Neural crest cell (in vitro differentiated cells): Measurements from ENCODE around the gene OTOF. TPM values are rescaled to one million over a fixed set of nuclear protein-coding genes. Genes with fewer than 3 reads are reported as not detected.

Source experiments
- DNase-seq: peaks from one replicate; pipeline ENCODE4 v3.0.0; 2021; ENCODE audit warnings: low read depth, mixed read lengths, low spot score
- H3K27ac Mint-ChIP-seq: one replicate; pipeline ENCODE4 v1.8.0; 2021; ENCODE audit warnings: mild to moderate bottlenecking, mixed read lengths; ENCODE audit not compliant: unreplicated experiment
- H3K27me3 Mint-ChIP-seq: 2 replicates; pipeline ENCODE4 v1.8.0; 2021; ENCODE audit warnings: low read depth, mild to moderate bottlenecking, mixed read lengths
- H3K36me3 Mint-ChIP-seq: 2 replicates; pipeline ENCODE4 v1.8.0; 2021; ENCODE audit warnings: low read depth, mild to moderate bottlenecking, mixed read lengths
- H3K4me1 Mint-ChIP-seq: 2 replicates; pipeline ENCODE4 v1.8.0; 2021; ENCODE audit warnings: mixed read lengths
- H3K4me3 Mint-ChIP-seq: one replicate; pipeline ENCODE4 v1.8.0; 2021; ENCODE audit warnings: mild to moderate bottlenecking, mixed read lengths
- H3K9me3 Mint-ChIP-seq: 2 replicates; pipeline ENCODE4 v1.8.0; 2021; ENCODE audit warnings: mixed read lengths
- total RNA-seq: library from RNA; stranded (reverse); gene quantifications from 2 replicates; pipeline ENCODE4 v1.2.1, GENCODE V29; 2021
- TF ChIP-seq, protein P1 (sequence below): fragments of 200-600 bp; sonication (generic); conservative IDR thresholded peaks from 2 replicates; pipeline ENCODE4 v1.5.0; 2021; ENCODE audit warnings: antibody characterized with exemption, mild to moderate bottlenecking

OTOF gene
- total RNA-seq, 1 donor from 2014 or later: 0.19 TPM

DNA sequence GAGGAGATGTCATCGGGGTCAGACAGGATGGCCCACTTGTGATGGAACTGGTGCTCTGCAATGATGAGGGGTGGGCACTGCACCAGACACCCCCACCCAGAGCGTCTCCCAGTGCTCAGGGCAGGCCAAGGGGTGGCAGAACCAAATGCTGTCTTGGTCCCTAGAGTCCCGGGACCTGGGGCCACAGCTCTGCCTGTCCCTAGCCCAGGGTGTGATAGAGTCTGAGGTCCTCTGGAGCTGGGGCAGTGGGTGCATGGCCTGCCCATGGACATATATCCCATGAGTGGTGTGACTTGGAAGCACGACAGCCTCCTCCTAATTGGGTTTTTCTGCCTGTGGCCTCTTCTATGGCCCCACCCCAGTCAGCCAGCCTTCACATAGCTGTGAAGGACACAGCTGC, 6.7 kb upstream of the OTOF start:
- Mint-ChIP-seq H3K9me3 (no peaks in the 10 kb centered on the region), H3K4me1 (no peaks in the 10 kb centered on the region), H3K36me3 (no peaks in the 10 kb centered on the region), H3K4me3 (no peak overlapping the region), H3K27ac (no peak overlapping the region), H3K27me3 (no peaks in the 10 kb centered on the region)
- no peak for DNase-seq
- TF ChIP-seq, protein P1, sequence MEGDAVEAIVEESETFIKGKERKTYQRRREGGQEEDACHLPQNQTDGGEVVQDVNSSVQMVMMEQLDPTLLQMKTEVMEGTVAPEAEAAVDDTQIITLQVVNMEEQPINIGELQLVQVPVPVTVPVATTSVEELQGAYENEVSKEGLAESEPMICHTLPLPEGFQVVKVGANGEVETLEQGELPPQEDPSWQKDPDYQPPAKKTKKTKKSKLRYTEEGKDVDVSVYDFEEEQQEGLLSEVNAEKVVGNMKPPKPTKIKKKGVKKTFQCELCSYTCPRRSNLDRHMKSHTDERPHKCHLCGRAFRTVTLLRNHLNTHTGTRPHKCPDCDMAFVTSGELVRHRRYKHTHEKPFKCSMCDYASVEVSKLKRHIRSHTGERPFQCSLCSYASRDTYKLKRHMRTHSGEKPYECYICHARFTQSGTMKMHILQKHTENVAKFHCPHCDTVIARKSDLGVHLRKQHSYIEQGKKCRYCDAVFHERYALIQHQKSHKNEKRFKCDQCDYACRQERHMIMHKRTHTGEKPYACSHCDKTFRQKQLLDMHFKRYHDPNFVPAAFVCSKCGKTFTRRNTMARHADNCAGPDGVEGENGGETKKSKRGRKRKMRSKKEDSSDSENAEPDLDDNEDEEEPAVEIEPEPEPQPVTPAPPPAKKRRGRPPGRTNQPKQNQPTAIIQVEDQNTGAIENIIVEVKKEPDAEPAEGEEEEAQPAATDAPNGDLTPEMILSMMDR: no peak

DNA sequence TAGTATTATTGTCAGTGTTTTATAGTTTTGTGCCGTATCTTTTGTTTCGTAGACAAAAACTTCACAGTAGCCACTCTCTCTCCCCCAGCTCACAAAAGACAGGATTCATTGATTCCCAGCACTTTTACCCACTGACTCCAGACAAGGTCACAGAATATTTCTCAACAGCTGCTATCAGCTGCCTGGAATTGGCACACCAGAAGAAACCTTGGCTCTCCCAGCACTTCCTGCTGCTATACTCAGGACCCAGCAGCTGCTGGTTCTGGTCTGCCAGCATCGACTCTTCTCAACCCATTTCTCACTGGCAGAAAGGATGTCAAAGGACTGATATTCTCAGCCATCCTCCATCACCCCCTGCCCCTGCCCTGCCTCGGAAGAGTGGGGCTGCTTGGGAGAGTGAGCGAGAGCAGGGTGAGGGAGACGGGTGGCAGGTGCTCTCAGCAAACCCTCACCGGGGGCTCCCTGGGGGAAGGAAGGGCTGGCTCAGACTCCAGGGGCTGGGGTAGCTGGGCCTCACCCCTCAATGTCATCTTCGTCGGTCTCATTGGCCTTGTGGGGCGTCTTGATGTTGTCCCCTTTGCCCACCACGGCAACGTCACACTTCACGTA, 6.1 kb upstream of the OTOF start:
- Mint-ChIP-seq H3K36me3 (no peaks in the 10 kb centered on the region), H3K4me1 (no peaks in the 10 kb centered on the region)

DNA sequence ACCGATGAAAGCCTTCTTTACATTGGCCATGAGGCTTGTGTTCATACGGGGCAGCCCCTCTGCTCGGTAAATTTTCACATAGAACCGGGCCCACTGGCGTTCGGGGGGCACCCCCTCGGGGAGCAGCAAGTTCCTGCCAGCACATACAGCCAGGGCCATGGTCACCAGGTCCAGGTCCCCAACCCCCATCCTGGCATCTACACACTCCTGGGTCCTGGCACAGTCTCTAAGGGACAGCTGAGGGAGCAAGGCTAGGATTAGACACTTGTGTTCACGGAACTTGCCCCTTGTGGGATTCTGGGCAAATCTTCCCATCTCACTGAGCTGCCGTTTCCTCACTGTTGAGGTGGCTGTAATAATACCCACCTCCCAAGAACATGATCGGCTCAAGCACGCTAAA, 5.6 kb upstream of the OTOF start:
- Mint-ChIP-seq H3K4me1 (no peaks in the 10 kb centered on the region), H3K9me3 (no peaks in the 10 kb centered on the region), H3K27ac (no peak overlapping the region), H3K4me3 (no peak overlapping the region), H3K36me3 (no peaks in the 10 kb centered on the region), H3K27me3 (no peaks in the 10 kb centered on the region)
- TF ChIP-seq, protein P1: no peak
- DNase-seq: no peak

More for the DNA sequence above, 6.1 kb upstream of the OTOF start:
- H3K9me3 Mint-ChIP-seq: no peaks in the 10 kb centered on the region
- no peak overlapping the region for H3K4me3 Mint-ChIP-seq
- H3K27me3 Mint-ChIP-seq: no peaks in the 10 kb centered on the region
- no peak for DNase-seq
- TF ChIP-seq, protein P1: no peak
- peak overlapping the region; percentile 47 for H3K27ac Mint-ChIP-seq

DNA sequence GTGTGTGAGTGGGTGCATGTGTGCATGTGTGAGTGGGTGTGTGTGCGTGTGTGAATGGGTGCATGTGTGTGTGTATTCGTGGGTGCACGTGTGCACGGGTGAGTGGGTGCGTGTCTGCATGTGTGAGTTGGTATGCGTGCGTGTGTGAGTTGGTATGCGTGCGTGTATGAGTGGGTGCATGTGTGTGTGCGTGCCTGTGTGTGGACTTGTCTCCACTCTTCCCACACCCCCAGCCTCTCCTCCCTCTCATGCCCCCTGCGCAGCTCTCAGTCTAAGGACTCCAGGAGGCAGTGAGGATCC, 5.1 kb upstream of the OTOF start:
- Mint-ChIP-seq H3K4me3 (no peak overlapping the region), H3K36me3 (no peaks in the 10 kb centered on the region), H3K27ac (no peak overlapping the region), H3K27me3 (no peaks in the 10 kb centered on the region), H3K9me3 (no peaks in the 10 kb centered on the region), H3K4me1 (peaks cover 2% of the 10 kb centered on the region)
- TF ChIP-seq, protein P1: no peak
- no peak for DNase-seq

DNA sequence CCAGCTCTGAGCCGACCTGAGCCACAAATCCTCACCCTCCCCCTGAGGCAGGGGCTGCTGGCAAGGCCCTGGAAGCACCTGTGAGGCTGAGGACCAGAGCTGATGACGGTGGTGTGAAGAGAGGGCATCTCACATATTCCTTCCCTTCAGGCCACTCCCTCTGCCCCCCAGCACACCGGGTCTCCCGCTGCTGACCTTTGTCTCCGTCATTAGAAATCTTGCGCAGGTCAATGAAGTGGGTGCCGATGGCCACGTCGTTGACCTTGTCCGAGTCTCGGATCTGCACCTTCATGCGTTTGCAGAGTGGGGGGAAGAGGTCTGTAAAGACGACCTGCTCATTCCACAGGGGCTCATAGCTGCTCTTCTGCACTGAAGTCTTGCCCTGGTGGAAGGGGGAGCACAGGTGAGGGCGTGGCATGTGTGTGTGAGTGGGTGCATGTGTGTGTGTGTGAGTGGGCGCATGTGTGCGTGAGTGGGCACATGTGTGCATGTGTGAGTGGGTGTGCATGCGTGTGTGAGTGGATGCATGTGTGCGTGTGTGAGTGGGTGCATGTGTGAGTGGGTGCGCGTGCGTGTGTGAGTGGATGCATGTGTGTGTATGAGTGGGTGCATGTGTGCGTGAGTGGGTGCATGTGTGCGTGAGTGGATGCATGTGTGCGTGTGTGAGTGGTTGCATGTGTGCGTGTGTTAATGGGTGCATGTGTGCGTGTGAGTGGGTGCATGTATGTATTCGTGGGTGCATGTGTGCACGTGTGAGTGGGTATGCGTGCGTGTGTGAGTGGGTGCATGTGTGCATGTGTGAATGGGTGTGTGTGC, 4.5 kb upstream of the OTOF start:
- Mint-ChIP-seq H3K4me3 (no peak overlapping the region), H3K27ac (peak overlapping the region; percentile 31), H3K4me1 (peaks cover 7% of the 10 kb centered on the region), H3K27me3 (no peaks in the 10 kb centered on the region), H3K36me3 (no peaks in the 10 kb centered on the region), H3K9me3 (no peaks in the 10 kb centered on the region)
- no peak for DNase-seq
- TF ChIP-seq, protein P1: no peak
